CD4-positive, CD25-positive, alpha-beta regulatory T cell (primary cell): ENCODE data around the gene RASA4. TPM values are rescaled to one million over a fixed set of nuclear protein-coding genes. Genes with fewer than 3 reads are reported as not detected.
"Not testable (repeated sequence)": the region's sequence is repeated elsewhere in the genome, so short reads cannot be mapped to it uniquely, and the experiment has no call there.

Source experiments
- ATAC-seq, 2 donors: fragments of 150-1000 bp; cut with Tn5 transposase; one replicate each; pipeline ENCODE4 v1.10.0; 2021; ENCODE audit warnings: low read depth in 2 of 2, moderate number of reproducible peaks in 2 of 2, moderate library complexity in 1 of 2
- DNase-seq, 3 donors: peaks; one replicate each; pipeline versions ENCODE4 v3.0.0 to v3.0.0-alpha.2; 2012 to 2022; ENCODE audit warnings: mixed read lengths in 1 of 3
- H3K27ac ChIP-seq: one replicate; pipeline ENCODE4 v1.7.0; 2013; ENCODE audit warnings: mild to moderate bottlenecking, low read length; ENCODE audit not compliant: insufficient read depth, poor library complexity, severe bottlenecking
- H3K27me3 ChIP-seq: one replicate; pipeline ENCODE4 v1.7.0; 2013; ENCODE audit warnings: low read length; ENCODE audit not compliant: control insufficient read depth, insufficient read depth
- H3K36me3 ChIP-seq: one replicate; pipeline ENCODE4 v1.7.0; 2013; ENCODE audit warnings: mild to moderate bottlenecking, low read length, moderate library complexity; ENCODE audit not compliant: control insufficient read depth, insufficient read depth
- H3K4me1 ChIP-seq: 2 replicates; pipeline ENCODE4 v1.7.0; 2013; ENCODE audit warnings: mild to moderate bottlenecking, low read length; ENCODE audit not compliant: insufficient read depth, control insufficient read depth, poor library complexity, severe bottlenecking
- H3K4me3 ChIP-seq: one replicate; pipeline ENCODE4 v1.7.0; 2013; ENCODE audit warnings: low read depth, mild to moderate bottlenecking, low read length, moderate library complexity
- H3K9me3 ChIP-seq, 2 experiments: 1 replicate in 1 of 2; 2 replicates in 1 of 2; pipeline ENCODE4 v1.7.0; 2013; ENCODE audit warnings: low read length in 2 of 2, mild to moderate bottlenecking in 1 of 2, moderate library complexity in 1 of 2; ENCODE audit not compliant: control insufficient read depth in 2 of 2
- H3K27ac Mint-ChIP-seq, 3 donors: one replicate each; pipeline ENCODE4 v1.8.0; 2020 to 2022; ENCODE audit warnings: mild to moderate bottlenecking in 3 of 3, mixed read lengths in 3 of 3, moderate library complexity in 2 of 3
- H3K27me3 Mint-ChIP-seq: one replicate; pipeline ENCODE4 v1.8.0; 2022; ENCODE audit warnings: mild to moderate bottlenecking, mixed read lengths
- H3K36me3 Mint-ChIP-seq: one replicate; pipeline ENCODE4 v1.8.0; 2020; ENCODE audit warnings: mixed read lengths
- H3K4me1 Mint-ChIP-seq, 4 donors: one replicate each; pipeline ENCODE4 v1.8.0; 2020 to 2022; ENCODE audit warnings: mixed read lengths in 4 of 4, mild to moderate bottlenecking in 1 of 4
- H3K4me3 Mint-ChIP-seq, 4 donors: one replicate each; pipeline ENCODE4 v1.8.0; 2020 to 2022; ENCODE audit warnings: mild to moderate bottlenecking in 4 of 4, mixed read lengths in 4 of 4, moderate library complexity in 3 of 4
- H3K9me3 Mint-ChIP-seq, 7 donors: one replicate each; pipeline ENCODE4 v1.8.0; 2020 to 2022; ENCODE audit warnings: mixed read lengths in 7 of 7, mild to moderate bottlenecking in 3 of 7, moderate library complexity in 2 of 7
- polyA plus RNA-seq, 4 donors: library from polyadenylated mRNA; unstranded; fragments of 300-500 nt; fragmentation: Illumina TruSeq; gene quantifications; one replicate each; pipeline ENCODE4 v1.2.3, GENCODE V29; 2021
- total RNA-seq: library from RNA; stranded (reverse); gene quantifications from one replicate; pipeline ENCODE4 v1.2.3, GENCODE V29; 2022

The RASA4 gene
- total and polyA plus RNA-seq, 5 donors from 2014 or later, result 17.7 to 67.5 (median 20.2) TPM

GRCh38 chr7:102532127-102532526 lies 84.4 kb downstream of the RASA4 start:
- not testable (repeated sequence) for ATAC-seq, H3K27me3 Mint-ChIP-seq, H3K9me3 ChIP-seq, H3K27ac Mint-ChIP-seq, DNase-seq, H3K36me3 Mint-ChIP-seq, H3K4me1 Mint-ChIP-seq, H3K4me3 Mint-ChIP-seq, H3K4me3 ChIP-seq, H3K27ac ChIP-seq, H3K9me3 Mint-ChIP-seq, H3K27me3 ChIP-seq, H3K36me3 ChIP-seq, H3K4me1 ChIP-seq

- not testable (repeated sequence) for H3K36me3 ChIP-seq, H3K27ac Mint-ChIP-seq, DNase-seq, H3K4me3 ChIP-seq, H3K9me3 Mint-ChIP-seq, H3K36me3 Mint-ChIP-seq, H3K4me1 ChIP-seq, H3K4me1 Mint-ChIP-seq, H3K27me3 ChIP-seq, H3K4me3 Mint-ChIP-seq, ATAC-seq, H3K9me3 ChIP-seq, H3K27me3 Mint-ChIP-seq, H3K27ac ChIP-seq
These were observed 85.0 kb downstream of the RASA4 start for GRCh38 chr7:102531583-102531982.

- ATAC-seq, H3K9me3 Mint-ChIP-seq, H3K27ac ChIP-seq, H3K27ac Mint-ChIP-seq, H3K4me3 ChIP-seq, H3K9me3 ChIP-seq, H3K4me3 Mint-ChIP-seq, H3K27me3 ChIP-seq, H3K4me1 ChIP-seq, H3K36me3 Mint-ChIP-seq, H3K4me1 Mint-ChIP-seq, DNase-seq, H3K36me3 ChIP-seq, H3K27me3 Mint-ChIP-seq: not testable (repeated sequence)
These were observed 88.4 kb downstream of the RASA4 start for GRCh38 chr7:102527822-102528793.

- H3K27me3 Mint-ChIP-seq, H3K27me3 ChIP-seq, H3K4me1 ChIP-seq, H3K36me3 Mint-ChIP-seq, H3K4me3 Mint-ChIP-seq, H3K27ac Mint-ChIP-seq, DNase-seq, ATAC-seq, H3K27ac ChIP-seq, H3K4me3 ChIP-seq, H3K4me1 Mint-ChIP-seq, H3K9me3 Mint-ChIP-seq, H3K36me3 ChIP-seq, H3K9me3 ChIP-seq: not testable (repeated sequence)
These were observed 89.4 kb downstream of the RASA4 start for GRCh38 chr7:102527182-102527581.

- not testable (repeated sequence) for H3K36me3 ChIP-seq, H3K27ac Mint-ChIP-seq, H3K4me1 ChIP-seq, H3K9me3 Mint-ChIP-seq, H3K4me3 Mint-ChIP-seq, H3K4me3 ChIP-seq, H3K27ac ChIP-seq, H3K4me1 Mint-ChIP-seq, ATAC-seq, H3K27me3 ChIP-seq, DNase-seq, H3K27me3 Mint-ChIP-seq, H3K36me3 Mint-ChIP-seq, H3K9me3 ChIP-seq
These were observed 91.8 kb downstream of the RASA4 start for GRCh38 chr7:102524803-102525202.

Other genes starting within 250 kb of the RASA4 start
- 47.7 TPM for gene PRKRIP1, start 220.4 kb downstream of the RASA4 start, total RNA-seq
- 10 to 100 TPM; 12.3 to 15.5 (median 14.8) TPM for gene PRKRIP1, start 220.4 kb downstream of the RASA4 start, polyA plus RNA-seq
- 14.6 TPM for gene ORAI2, start 183.2 kb downstream of the RASA4 start, total RNA-seq
- gene ORAI2, start 183.2 kb downstream of the RASA4 start, polyA plus RNA-seq, result 10 to 100 TPM; 15.8 to 26.6 (median 17.7) TPM
- 7.4 TPM for gene ALKBH4, start 151.9 kb downstream of the RASA4 start, total RNA-seq
- 10 to 100 TPM; 18.4 to 20.6 (median 19.4) TPM for gene ALKBH4, start 151.9 kb downstream of the RASA4 start, polyA plus RNA-seq
- gene LRWD1, start 151.8 kb downstream of the RASA4 start, total RNA-seq, result 12.9 TPM
- 10 to 100 TPM; 12.4 to 15.3 (median 13.7) TPM for gene LRWD1, start 151.8 kb downstream of the RASA4 start, polyA plus RNA-seq
- gene POLR2J, start 137.8 kb downstream of the RASA4 start, total RNA-seq, result 39.1 TPM
- 100 to 1,000 TPM in 3 of 4 donors, 10 to 100 TPM in 1; 73.9 to 109 (median 104) TPM for gene POLR2J, start 137.8 kb downstream of the RASA4 start, polyA plus RNA-seq
- 32.4 TPM for gene RASA4B, start 99.0 kb downstream of the RASA4 start, total RNA-seq
- gene RASA4B, start 99.0 kb downstream of the RASA4 start, polyA plus RNA-seq, result 10 to 100 TPM in 1 of 4 donors, 1 to 10 TPM in 3; 8.0 to 14.2 (median 9.3) TPM
- 98.1 TPM for gene UPK3BL2, start 73.1 kb downstream of the RASA4 start, total RNA-seq
- gene UPK3BL2, start 73.1 kb downstream of the RASA4 start, polyA plus RNA-seq, result 1 to 10 TPM in 3 of 4 donors, under 1 TPM in 1; 0.86 to 3.3 (median 1.5) TPM
- gene SPDYE2, start 65.5 kb downstream of the RASA4 start, total RNA-seq, result 0.39 TPM
- under 1 TPM; 0.19 to 0.66 (median 0.47) TPM for gene SPDYE2, start 65.5 kb downstream of the RASA4 start, polyA plus RNA-seq
- 214 TPM for gene POLR2J3, start 44.2 kb downstream of the RASA4 start, total RNA-seq
- gene POLR2J3, start 44.2 kb downstream of the RASA4 start, polyA plus RNA-seq, result 10 to 100 TPM; 19.9 to 33.7 (median 27.9) TPM
- gene UPK3BL1, start 26.0 kb upstream of the RASA4 start, total RNA-seq, result 119 TPM
- 10 to 100 TPM in 3 of 4 donors, 1 to 10 TPM in 1; 9.7 to 32.6 (median 21.9) TPM for gene UPK3BL1, start 26.0 kb upstream of the RASA4 start, polyA plus RNA-seq
- gene SPDYE2B, start 33.6 kb upstream of the RASA4 start, total RNA-seq, result not detected
- under 1 TPM in 1 of 4 donors, not detected in 3; 0.41 TPM for gene SPDYE2B, start 33.6 kb upstream of the RASA4 start, polyA plus RNA-seq
- gene POLR2J2, start 54.9 kb upstream of the RASA4 start, total RNA-seq, result 56.4 TPM
- 1 to 10 TPM; 1.3 to 3.3 (median 1.9) TPM for gene POLR2J2, start 54.9 kb upstream of the RASA4 start, polyA plus RNA-seq
- 6.4 TPM for gene FAM185A, start 132.2 kb upstream of the RASA4 start, total RNA-seq
- 1 to 10 TPM; 6.1 to 7.3 (median 6.6) TPM for gene FAM185A, start 132.2 kb upstream of the RASA4 start, polyA plus RNA-seq